Measurements from ENCODE around the gene RPS8. TPM values are rescaled to one million over a fixed set of nuclear protein-coding genes. Genes with fewer than 3 reads are reported as not detected.

RPS8 gene
- total and polyA plus RNA-seq, 8 donors, result 322 to 3,429 (median 2,146) TPM

GRCh38 chr1:44740179-44740617 is 35.1 kb upstream of the RPS8 start:
- peak overlapping the region; percentile 43 to 92 (median 87) for H3K27ac ChIP-seq
- peak overlapping the region; percentile 47 to 53 (median 50) for H3K4me3 ChIP-seq
- H3K9me3 ChIP-seq, result no peaks in the 10 kb centered on the region
- H3K27me3 ChIP-seq, result no peaks in the 10 kb centered on the region
- no peak for DNase-seq
- 1 to 3% (median 2%) methylated on average over 13 to 14 of the region's 14 CpGs for WGBS, 5 donors
- intact Hi-C loops (cut with DNase I; ENCODE audit: low total_unique reads), result no loop called here
- no peaks in the 10 kb centered on the region for H3K36me3 ChIP-seq
- TF ChIP-seq CTCF (IDR thresholded peaks at IDR 0.05) (no peak), POLR2AphosphoS5 (IDR thresholded peaks at IDR 0.05) (no peak), EP300 (IDR thresholded peaks at IDR 0.05) (no peak), POLR2A (IDR thresholded peaks at IDR 0.05) (no peak)
- H3K4me1 ChIP-seq, result peaks cover 6 to 20% (median 9%) of the 10 kb centered on the region in 4 donors

- intact Hi-C loops (cut with DNase I; ENCODE audit: low total_unique reads), result no loop called here
These were observed 32.1 kb upstream of the RPS8 start for GRCh38 chr1:44743211-44743610.

GRCh38 chr1:44747878-44748277 is 27.5 kb upstream of the RPS8 start:
- no peak overlapping the region for H3K4me3 ChIP-seq
- TF ChIP-seq POLR2A (IDR thresholded peaks at IDR 0.05) (no peak), EP300 (IDR thresholded peaks at IDR 0.05) (no peak), CTCF (IDR thresholded peaks at IDR 0.05) (no peak), POLR2AphosphoS5 (IDR thresholded peaks at IDR 0.05) (no peak)
- intact Hi-C loops (cut with DNase I; ENCODE audit: low total_unique reads), result no loop called here
- H3K9me3 ChIP-seq, result no peaks in the 10 kb centered on the region
- no peak for DNase-seq
- no peaks in the 10 kb centered on the region for H3K4me1 ChIP-seq
- no peaks in the 10 kb centered on the region for H3K27me3 ChIP-seq
- 91 to 98% (median 95%) methylated on average over 3 of the region's 3 CpGs for WGBS, 5 donors
- no peak overlapping the region for H3K27ac ChIP-seq
- H3K36me3 ChIP-seq, result peaks cover 0 to 32% (median 0%) of the 10 kb centered on the region in 4 donors

More at GRCh38 chr1:44743211-44743610, 32.1 kb upstream of the RPS8 start:
- TF ChIP-seq CTCF (IDR thresholded peaks at IDR 0.05), result no peak
- no peak for TF ChIP-seq POLR2AphosphoS5 (IDR thresholded peaks at IDR 0.05)
- TF ChIP-seq EP300 (IDR thresholded peaks at IDR 0.05), result no peak
- TF ChIP-seq POLR2A (IDR thresholded peaks at IDR 0.05), result no peak
- Histone ChIP-seq H3K4me3 (no peak overlapping the region), H3K9me3 (no peaks in the 10 kb centered on the region), H3K27ac (no peak overlapping the region), H3K36me3 (peaks cover 0 to 11% (median 0%) of the 10 kb centered on the region in 4 donors), H3K27me3 (no peaks in the 10 kb centered on the region), H3K4me1 (peaks cover 6 to 20% (median 9%) of the 10 kb centered on the region in 4 donors)
- WGBS, 5 donors, result 83 to 100% (median 94%) methylated on average over 1 of the region's 1 CpG
- DNase-seq, result no peak

- no peaks in the 10 kb centered on the region for H3K9me3 ChIP-seq
- intact Hi-C loops (cut with DNase I; ENCODE audit: low total_unique reads), result no loop called here
- H3K36me3 ChIP-seq, result peaks cover 0 to 73% (median 34%) of the 10 kb centered on the region in 4 donors
- no peaks in the 10 kb centered on the region for H3K27me3 ChIP-seq
- H3K4me3 ChIP-seq, result no peak overlapping the region
- 91 to 98% (median 95%) methylated on average over 2 of the region's 2 CpGs for WGBS, 5 donors
- no peaks in the 10 kb centered on the region for H3K4me1 ChIP-seq
- no peak for TF ChIP-seq CTCF (IDR thresholded peaks at IDR 0.05)
- TF ChIP-seq EP300 (IDR thresholded peaks at IDR 0.05), result no peak
- no peak for TF ChIP-seq POLR2A (IDR thresholded peaks at IDR 0.05)
- TF ChIP-seq POLR2AphosphoS5 (IDR thresholded peaks at IDR 0.05), result no peak
- H3K27ac ChIP-seq, result no peak overlapping the region
- no peak for DNase-seq
These were observed 17.9 kb upstream of the RPS8 start for GRCh38 chr1:44757420-44757819.
